GM21619 (cell line): ENCODE results near the gene MOB3B.

ENCODE experiments used
- ATAC-seq: cut with Tn5 transposase; IDR thresholded peaks from one replicate; pipeline ENCODE4 v1.9.1; 2021; ENCODE audit not compliant: unreplicated experiment

MOB3B gene

GRCh38 chr9:27344776-27345175 lies 184.8 kb downstream of the MOB3B start:
- ATAC-seq = no peak

GRCh38 chr9:27341545-27342294 lies 187.9 kb downstream of the MOB3B start:
- no peak for ATAC-seq

GRCh38 chr9:27340961-27341511 lies 188.6 kb downstream of the MOB3B start:
- no peak for ATAC-seq

- no peak for ATAC-seq
Measured at GRCh38 chr9:27340285-27340674, 189.3 kb downstream of the MOB3B start.

GRCh38 chr9:27339661-27340284 lies 189.8 kb downstream of the MOB3B start:
- ATAC-seq = no peak

- ATAC-seq = no peak
Measured at GRCh38 chr9:27338527-27338903, 191.1 kb downstream of the MOB3B start.

- ATAC-seq = no peak
Measured at GRCh38 chr9:27337833-27338526, 191.6 kb downstream of the MOB3B start.

- no peak for ATAC-seq
Measured at GRCh38 chr9:27337236-27337635, 192.4 kb downstream of the MOB3B start.

- no peak for ATAC-seq
Measured at GRCh38 chr9:27336829-27337228, 192.8 kb downstream of the MOB3B start.

- ATAC-seq = no peak
Measured at GRCh38 chr9:27336126-27336525, 193.5 kb downstream of the MOB3B start.

- no peak for ATAC-seq
Measured at GRCh38 chr9:27335075-27335474, 194.5 kb downstream of the MOB3B start.

GRCh38 chr9:27333241-27334052 lies 196.2 kb downstream of the MOB3B start:
- peak; percentile 72 for ATAC-seq

GRCh38 chr9:27331393-27331792 lies 198.2 kb downstream of the MOB3B start:
- no peak for ATAC-seq

GRCh38 chr9:27329291-27329690 lies 200.3 kb downstream of the MOB3B start:
- no peak for ATAC-seq

- no peak for ATAC-seq
Measured at GRCh38 chr9:27328483-27328882, 201.1 kb downstream of the MOB3B start.

- no peak for ATAC-seq
Measured at GRCh38 chr9:27311184-27311583, 218.4 kb downstream of the MOB3B start.

- no peak for ATAC-seq
Measured at GRCh38 chr9:27310582-27310981, 219.0 kb downstream of the MOB3B start.

GRCh38 chr9:27308691-27309390 lies 220.8 kb downstream of the MOB3B start:
- ATAC-seq = no peak

GRCh38 chr9:27304521-27304920 lies 225.1 kb downstream of the MOB3B start:
- no peak for ATAC-seq

- no peak for ATAC-seq
Measured at GRCh38 chr9:27303219-27303618, 226.4 kb downstream of the MOB3B start.
